Esophagus squamous epithelium (tissue), 4 donors: ENCODE results near the gene WDR35.

ENCODE experiments used
- POLR2A ChIP-seq, 4 donors: fragments of 450-650 bp; IDR thresholded peaks; one replicate each; pipeline ENCODE4 v1.6.1; 2017; ENCODE audit warnings: antibody characterized with exemption in 4 of 4, mild to moderate bottlenecking in 4 of 4, moderate library complexity in 3 of 4
- TF ChIP-seq, protein P1 (sequence below), 6 experiments: fragments of 450-650 bp in 4 of 6; fragments of 200-600 bp in 2 of 6; sonication (generic) in 2 of 6; IDR thresholded peaks; one replicate each; pipeline ENCODE4 v1.5.1; 2016 to 2019; ENCODE audit warnings: antibody characterized with exemption in 6 of 6, mild to moderate bottlenecking in 4 of 6, moderate library complexity in 4 of 6

GRCh38 chr2:19900931-19901441, 88.9 kb downstream of the WDR35 start:
- TF ChIP-seq, protein P1, sequence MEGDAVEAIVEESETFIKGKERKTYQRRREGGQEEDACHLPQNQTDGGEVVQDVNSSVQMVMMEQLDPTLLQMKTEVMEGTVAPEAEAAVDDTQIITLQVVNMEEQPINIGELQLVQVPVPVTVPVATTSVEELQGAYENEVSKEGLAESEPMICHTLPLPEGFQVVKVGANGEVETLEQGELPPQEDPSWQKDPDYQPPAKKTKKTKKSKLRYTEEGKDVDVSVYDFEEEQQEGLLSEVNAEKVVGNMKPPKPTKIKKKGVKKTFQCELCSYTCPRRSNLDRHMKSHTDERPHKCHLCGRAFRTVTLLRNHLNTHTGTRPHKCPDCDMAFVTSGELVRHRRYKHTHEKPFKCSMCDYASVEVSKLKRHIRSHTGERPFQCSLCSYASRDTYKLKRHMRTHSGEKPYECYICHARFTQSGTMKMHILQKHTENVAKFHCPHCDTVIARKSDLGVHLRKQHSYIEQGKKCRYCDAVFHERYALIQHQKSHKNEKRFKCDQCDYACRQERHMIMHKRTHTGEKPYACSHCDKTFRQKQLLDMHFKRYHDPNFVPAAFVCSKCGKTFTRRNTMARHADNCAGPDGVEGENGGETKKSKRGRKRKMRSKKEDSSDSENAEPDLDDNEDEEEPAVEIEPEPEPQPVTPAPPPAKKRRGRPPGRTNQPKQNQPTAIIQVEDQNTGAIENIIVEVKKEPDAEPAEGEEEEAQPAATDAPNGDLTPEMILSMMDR (IDR thresholded peaks at IDR 0.05): no peak
- TF ChIP-seq POLR2A (IDR thresholded peaks at IDR 0.05): no peak
